Bronchial smooth muscle cell (primary cell): ENCODE data around the gene MOB1A. TPM values are rescaled to one million over a fixed set of nuclear protein-coding genes. Genes with fewer than 3 reads are reported as not detected.

Source experiments
- total RNA-seq: library from RNA; depleted of rRNA; stranded (reverse); fragments of >200 nt; gene quantifications from 2 replicates; pipeline ENCODE4 v1.2.1, GENCODE V29; 2014

MOB1A gene
- 37.4 and 58.3 TPM in 2 replicates for total RNA-seq

GRCh38 chr2:74178211-74179062, at the start of gene MOB1A:
Gene MOB1A (minus strand): TSS chr2:74178879. CDS start chr2:74178674, 205 bp downstream.

DNA sequence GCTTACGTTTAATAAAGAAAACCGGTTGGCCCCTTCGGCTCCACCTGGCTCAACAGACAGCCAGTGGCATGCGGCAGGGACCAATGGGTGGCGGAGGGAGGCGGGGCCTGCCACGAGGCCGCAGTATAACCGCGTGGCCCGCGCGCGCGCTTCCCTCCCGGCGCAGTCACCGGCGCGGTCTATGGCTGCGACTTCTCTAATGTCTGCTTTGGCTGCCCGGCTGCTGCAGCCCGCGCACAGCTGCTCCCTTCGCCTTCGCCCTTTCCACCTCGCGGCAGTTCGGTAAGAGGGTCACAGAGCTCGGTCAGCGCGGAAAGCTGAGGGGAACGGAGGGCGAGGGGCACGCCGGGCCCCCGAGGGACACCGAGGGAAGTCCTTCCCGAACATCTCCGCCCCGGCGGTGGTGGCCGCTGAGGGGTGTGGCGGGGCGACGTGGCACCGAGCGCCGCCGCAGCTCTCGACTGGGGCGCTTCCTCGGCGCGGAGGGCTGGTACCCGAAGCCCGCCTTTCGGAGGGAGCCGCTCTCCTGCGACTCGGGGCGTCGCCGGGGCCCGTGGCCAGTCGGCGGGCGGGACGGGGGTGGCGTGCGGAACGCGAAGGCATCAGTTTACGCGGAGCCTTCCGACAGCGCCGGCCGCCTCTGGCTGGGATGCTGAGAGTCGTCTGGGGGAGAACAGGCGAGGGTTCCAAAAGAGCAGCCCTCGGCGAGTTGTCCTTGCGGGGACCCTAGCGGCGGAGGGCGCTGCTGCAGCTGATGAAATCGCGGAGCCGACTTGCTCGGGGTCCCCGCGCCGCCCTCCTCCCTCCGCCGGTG, 20.0 kb upstream of the MOB1A start, which contains the start of gene MTHFD2:
Gene MTHFD2, plus strand, starts transcription at position 155 of the 814 bp plus-strand sequence. Its CDS starts 27 bp downstream, at position 182.

DNA sequence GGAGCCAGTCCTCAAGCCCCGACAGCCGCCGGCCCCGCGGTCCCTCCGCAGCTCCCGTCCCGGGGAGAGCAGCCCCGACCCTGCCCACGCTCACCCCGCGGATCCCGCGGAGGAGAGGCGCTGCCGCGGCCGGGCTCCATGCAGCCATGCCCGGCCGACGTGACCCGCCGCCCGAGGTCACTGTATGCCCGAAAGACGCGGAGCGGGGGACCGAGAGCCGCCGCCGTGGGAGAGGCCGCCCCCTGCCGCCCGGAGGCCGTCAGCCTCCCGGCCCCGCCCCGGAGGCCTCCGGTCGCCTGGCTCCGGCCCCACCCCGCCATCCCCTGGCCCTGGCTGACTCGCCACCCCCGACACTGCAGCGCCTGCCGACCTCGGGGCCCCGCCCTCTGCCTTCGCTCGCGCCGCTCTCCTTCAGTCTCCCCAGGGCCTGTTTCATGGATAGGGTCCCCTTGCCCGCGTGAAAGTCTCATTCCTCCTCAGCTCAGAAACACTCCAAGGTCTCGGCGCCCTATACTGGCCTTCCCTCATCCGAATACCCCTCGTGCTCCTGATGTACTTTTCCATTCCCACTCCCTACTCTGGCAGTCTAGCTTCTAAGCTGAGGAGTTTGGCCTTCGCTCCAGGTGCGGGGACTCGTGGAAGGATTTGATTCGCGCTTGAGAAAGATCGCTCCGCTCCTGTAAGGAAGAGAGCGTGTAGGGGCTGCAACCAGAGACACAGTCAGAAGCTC, 30.8 kb downstream of the MOB1A start, which contains the start of gene BOLA3:
Gene BOLA3, minus strand, starts transcription at position 186 of the 730 bp plus-strand sequence. Its CDS starts 38 bp downstream, at position 148.

Other genes starting within 250 kb of the MOB1A start
- gene TET3, start 194.0 kb downstream of the MOB1A start, total RNA-seq, result 1.7 and 2.8 TPM in 2 replicates
- 14.5 and 24.0 TPM in 2 replicates for gene BOLA3, start 31.0 kb downstream of the MOB1A start, total RNA-seq
- 29.0 and 69.7 TPM in 2 replicates for gene MTHFD2, start 19.7 kb upstream of the MOB1A start, total RNA-seq
- gene SLC4A5, start 164.5 kb upstream of the MOB1A start, total RNA-seq, result 0.16 and 0.26 TPM in 2 replicates
- gene DCTN1, start 201.4 kb upstream of the MOB1A start, total RNA-seq, result 239 and 256 TPM in 2 replicates
- 0.79 and 1.4 TPM in 2 replicates for gene C2orf81, start 242.7 kb upstream of the MOB1A start, total RNA-seq
- gene WDR54, start 242.9 kb upstream of the MOB1A start, total RNA-seq, result 28.6 and 30.6 TPM in 2 replicates